HG02973 (cell line): ENCODE results near the gene NUP35.
A peak's percentile ranks its signal among the peaks of the same experiment; 100 is the strongest.

ENCODE experiments used
- ATAC-seq: cut with Tn5 transposase; IDR thresholded peaks from one replicate; pipeline ENCODE4 v1.9.1; 2021; ENCODE audit warnings: moderate library complexity; ENCODE audit not compliant: unreplicated experiment

The NUP35 gene

GRCh38 chr2:183124222-183124956 lies at the start of gene NUP35:
NUP35 (plus strand) TSS chr2:183124443; CDS start chr2:183124458, 15 bp downstream.
- peak; percentile 85 for ATAC-seq

- ATAC-seq = no peak
Measured at GRCh38 chr2:183078163-183078463, 46.1 kb upstream of the NUP35 start.

- ATAC-seq = peak; percentile 84
Measured at GRCh38 chr2:183078464-183079138, 45.6 kb upstream of the NUP35 start, which contains the start of gene DUSP19. DUSP19 (plus strand) TSS chr2:183078747; CDS start chr2:183078934, 187 bp downstream.

- peak; percentile 43 for ATAC-seq
Measured at GRCh38 chr2:183079139-183079775, 45.0 kb upstream of the NUP35 start.

- no peak for ATAC-seq
Measured at GRCh38 chr2:183081911-183082310, 42.3 kb upstream of the NUP35 start.

GRCh38 chr2:183088061-183088460 lies 36.2 kb upstream of the NUP35 start:
- peak; percentile 52 for ATAC-seq

- peak; percentile 44 for ATAC-seq
Measured at GRCh38 chr2:183089192-183089851, 34.9 kb upstream of the NUP35 start.

- ATAC-seq = no peak
Measured at GRCh38 chr2:183091318-183091953, 32.8 kb upstream of the NUP35 start.

GRCh38 chr2:183091954-183092345 lies 32.3 kb upstream of the NUP35 start:
- ATAC-seq = no peak

- peak; percentile 78 for ATAC-seq
Measured at GRCh38 chr2:183093857-183094657, 30.2 kb upstream of the NUP35 start.

GRCh38 chr2:183105402-183106134 lies 18.7 kb upstream of the NUP35 start:
- ATAC-seq = no peak

GRCh38 chr2:183112577-183112976 lies 11.7 kb upstream of the NUP35 start:
- ATAC-seq = no peak

- no peak for ATAC-seq
Measured at GRCh38 chr2:183113630-183114029, 10.6 kb upstream of the NUP35 start.

- ATAC-seq = no peak
Measured at GRCh38 chr2:183117226-183117625, 7.0 kb upstream of the NUP35 start.

- ATAC-seq = no peak
Measured at GRCh38 chr2:183123117-183123958, 905 bp upstream of the NUP35 start.

GRCh38 chr2:183123959-183124221 lies 353 bp upstream of the NUP35 start:
- peak; percentile 32 for ATAC-seq

- ATAC-seq = no peak
Measured at GRCh38 chr2:183124957-183125255, 663 bp downstream of the NUP35 start.

- no peak for ATAC-seq
Measured at GRCh38 chr2:183125659-183126341, 1.6 kb downstream of the NUP35 start.

- ATAC-seq = no peak
Measured at GRCh38 chr2:183126635-183127034, 2.4 kb downstream of the NUP35 start.
